ENCODE measurements around the gene EBNA1BP2.
"Not testable (repeated sequence)": the region's sequence is repeated elsewhere in the genome, so short reads cannot be mapped to it uniquely, and the experiment has no call there.

Gene EBNA1BP2

GRCh38 chr1:43172527-43172972 lies 460 bp upstream of the EBNA1BP2 start:
- DNase-seq (ENCODE audit: low read depth) = peak; percentile 83

GRCh38 chr1:43171312-43171875 lies 696 bp downstream of the EBNA1BP2 start:
- no peak for DNase-seq (ENCODE audit: low read depth)

GRCh38 chr1:43165765-43166164 lies 6.3 kb downstream of the EBNA1BP2 start:
- DNase-seq (ENCODE audit: low read depth) = no peak

GRCh38 chr1:43165162-43165561 lies 6.9 kb downstream of the EBNA1BP2 start:
- no peak for DNase-seq (ENCODE audit: low read depth)

- DNase-seq (ENCODE audit: low read depth) = no peak
Measured at GRCh38 chr1:43156026-43156425, 16.1 kb downstream of the EBNA1BP2 start.

GRCh38 chr1:43153443-43153842 lies 18.6 kb downstream of the EBNA1BP2 start:
- no peak for DNase-seq (ENCODE audit: low read depth)

- no peak for DNase-seq (ENCODE audit: low read depth)
Measured at GRCh38 chr1:43152866-43153265, 19.2 kb downstream of the EBNA1BP2 start.

GRCh38 chr1:43149889-43150288 lies 22.2 kb downstream of the EBNA1BP2 start:
- DNase-seq (ENCODE audit: low read depth) = no peak

GRCh38 chr1:43147625-43148327 lies 24.3 kb downstream of the EBNA1BP2 start:
- DNase-seq (ENCODE audit: low read depth) = no peak

GRCh38 chr1:43144237-43144636 lies 27.9 kb downstream of the EBNA1BP2 start:
- DNase-seq (ENCODE audit: low read depth) = no peak

GRCh38 chr1:43143441-43143888 lies 28.6 kb downstream of the EBNA1BP2 start:
- DNase-seq (ENCODE audit: low read depth) = no peak

GRCh38 chr1:43140583-43140982 lies 31.5 kb downstream of the EBNA1BP2 start:
- DNase-seq (ENCODE audit: low read depth) = no peak

- no peak for DNase-seq (ENCODE audit: low read depth)
Measured at GRCh38 chr1:43140010-43140409, 32.1 kb downstream of the EBNA1BP2 start.

GRCh38 chr1:43139295-43139694 lies 32.8 kb downstream of the EBNA1BP2 start:
- DNase-seq (ENCODE audit: low read depth) = not testable (repeated sequence)

- DNase-seq (ENCODE audit: low read depth) = no peak
Measured at GRCh38 chr1:43137445-43138052, 34.5 kb downstream of the EBNA1BP2 start.

GRCh38 chr1:43135857-43136781 lies 36.0 kb downstream of the EBNA1BP2 start:
- DNase-seq (ENCODE audit: low read depth) = no peak

- DNase-seq (ENCODE audit: low read depth) = no peak
Measured at GRCh38 chr1:43134640-43135039, 37.5 kb downstream of the EBNA1BP2 start.

- DNase-seq (ENCODE audit: low read depth) = no peak
Measured at GRCh38 chr1:43134068-43134467, 38.0 kb downstream of the EBNA1BP2 start.

GRCh38 chr1:43129426-43129825 lies 42.7 kb downstream of the EBNA1BP2 start:
- no peak for DNase-seq (ENCODE audit: low read depth)

- DNase-seq (ENCODE audit: low read depth) = no peak
Measured at GRCh38 chr1:43128816-43129215, 43.3 kb downstream of the EBNA1BP2 start.

GRCh38 chr1:43123031-43123430 lies 49.1 kb downstream of the EBNA1BP2 start:
- no peak for DNase-seq (ENCODE audit: low read depth)

GRCh38 chr1:43121256-43121900 lies 50.7 kb downstream of the EBNA1BP2 start:
- DNase-seq (ENCODE audit: low read depth) = no peak
